A549 (cell line): ENCODE data around the gene BRICD5. TPM values are rescaled to one million over a fixed set of nuclear protein-coding genes. Genes with fewer than 3 reads are reported as not detected.

Source experiments
- ATAC-seq, 2 experiments: fragments of 200-7000 bp in 1 of 2; fragments of >200 bp in 1 of 2; cut with Nextera tagmentation in 1 of 2; cut with Tn5 transposase in 1 of 2; 3 replicates each; pipeline versions ENCODE4 v1.8.0 to v1.9.1; 2018 to 2020; ENCODE audit warnings: mild to moderate bottlenecking in 1 of 2, moderate library complexity in 1 of 2
- CTCF ChIA-PET: fragments of 300-600 bp; sonication (Branson Sonifier 250); formaldehyde crosslinking; extraction: SDS; loops from one replicate; lab custom pipeline; 2021; ENCODE audit warnings: antibody characterized with exemption, inconsistent platforms; lab: Yijun Ruan, JAX
- POLR2A ChIA-PET: fragments of 350-600 bp; formaldehyde crosslinking; extraction: SDS; loops from one replicate; lab custom pipeline; 2021; ENCODE audit warnings: antibody characterized with exemption, inconsistent platforms; lab: Yijun Ruan, JAX
- DNase-seq, 2 experiments: peaks; one replicate each; pipeline versions ENCODE4 v3.0.0 to v3.0.0-alpha.2; 2011 to 2016; ENCODE audit warnings: low read depth in 1 of 2, low spot score in 1 of 2
- FAIRE-seq: peaks from 2 replicates; lab custom pipeline; 2011; peaks lifted over from hg19 to GRCh38; lab: Jason Lieb, UNC
- H3K27ac ChIP-seq, 2 experiments: fragments of >200 bp; sonication (Bioruptor Twin); formaldehyde crosslinking; 3 replicates each; pipeline ENCODE4 v1.5.1; 2016 to 2017
- H3K4me1 ChIP-seq: fragments of >200 bp; sonication (Bioruptor Twin); formaldehyde crosslinking; 3 replicates; pipeline ENCODE4 v1.6.1; 2016
- H3K4me2 ChIP-seq: fragments of >200 bp; sonication (Bioruptor Twin); formaldehyde crosslinking; 3 replicates; pipeline ENCODE4 v1.6.1; 2016
- H3K4me3 ChIP-seq: fragments of >200 bp; sonication (Bioruptor Twin); formaldehyde crosslinking; 3 replicates; pipeline ENCODE4 v1.5.1; 2016
- H3K9me3 ChIP-seq: fragments of >200 bp; sonication (Bioruptor Twin); formaldehyde crosslinking; 3 replicates; pipeline ENCODE4 v1.6.1; 2016
- BHLHE40 ChIP-seq: IDR thresholded peaks from 2 replicates; pipeline ENCODE4 v1.6.1; 2012; ENCODE audit warnings: low read depth, low read length, inconsistent platforms
- CEBPB ChIP-seq, 2 experiments: fragments of >200 bp in 1 of 2; sonication (Bioruptor Twin) in 1 of 2; formaldehyde crosslinking in 1 of 2; IDR thresholded peaks; 2 replicates each; pipeline ENCODE4 v1.6.1; 2012 to 2016
- EP300 ChIP-seq, 2 experiments: fragments of >200 bp; sonication (Bioruptor Twin); formaldehyde crosslinking; IDR thresholded peaks; 2 replicates in 1 of 2; 3 replicates in 1 of 2; pipeline ENCODE4 v1.6.1; 2016 to 2017
- ESRRA ChIP-seq: fragments of 150-350 bp; IDR thresholded peaks from 2 replicates; pipeline ENCODE4 v1.6.1; 2014; ENCODE audit warnings: mild to moderate bottlenecking, low read length, borderline replicate concordance
- GATA3 ChIP-seq: IDR thresholded peaks from 2 replicates; pipeline ENCODE4 v1.6.1; 2012; ENCODE audit warnings: borderline replicate concordance
- HDAC2 ChIP-seq: fragments of 200-600 bp; sonication (generic); IDR thresholded peaks from 2 replicates; pipeline ENCODE4 v1.6.1; 2016
- HOXA7 ChIP-seq: fragments of 250-450 bp; sonication (Bioruptor Pico); IDR thresholded peaks from 2 replicates; pipeline ENCODE4 v1.5.0; 2020; ENCODE audit warnings: mild to moderate bottlenecking, moderate library complexity
- JUN ChIP-seq, 2 experiments: fragments of >200 bp; sonication (Bioruptor Twin); formaldehyde crosslinking; IDR thresholded peaks; 2 replicates in 1 of 2; 3 replicates in 1 of 2; pipeline ENCODE4 v1.6.1; 2016 to 2017
- MAZ ChIP-seq: fragments of 150-350 bp; IDR thresholded peaks from 2 replicates; pipeline ENCODE4 v1.6.1; 2014; ENCODE audit warnings: antibody characterized with exemption, low read depth, low read length, borderline replicate concordance
- MYC ChIP-seq: IDR thresholded peaks from 2 replicates; pipeline ENCODE4 v1.6.1; 2012; ENCODE audit warnings: mild to moderate bottlenecking, inconsistent platforms, low read length, improper control_type of control experiment, borderline replicate concordance
- NPAS2 ChIP-seq: fragments of 250-450 bp; sonication (Bioruptor Pico); IDR thresholded peaks from 2 replicates; pipeline ENCODE4 v1.8.0; 2022; ENCODE audit warnings: mild to moderate bottlenecking, moderate library complexity, borderline replicate concordance
- NR3C1 ChIP-seq: fragments of >200 bp; sonication (Bioruptor Twin); formaldehyde crosslinking; IDR thresholded peaks from 3 replicates; pipeline ENCODE4 v1.6.1; 2017
- RCOR1 ChIP-seq: fragments of 150-350 bp; IDR thresholded peaks from 2 replicates; pipeline ENCODE4 v1.6.1; 2014; ENCODE audit warnings: antibody characterized with exemption, low read length, low read depth
- RNF2 ChIP-seq: fragments of 200-600 bp; sonication (generic); IDR thresholded peaks from 2 replicates; pipeline ENCODE4 v1.6.1; 2016; ENCODE audit warnings: low read depth, mild to moderate bottlenecking, antibody characterized with exemption, moderate library complexity, borderline replicate concordance
- TFCP2L1 ChIP-seq: fragments of 250-450 bp; sonication (Bioruptor Pico); IDR thresholded peaks from 2 replicates; pipeline ENCODE4 v1.5.0; 2021; ENCODE audit warnings: mild to moderate bottlenecking
- ZFP36 ChIP-seq: fragments of 450-650 bp; IDR thresholded peaks from 2 replicates; pipeline ENCODE4 v1.6.1; 2014; ENCODE audit warnings: borderline replicate concordance; ENCODE audit not compliant: partially characterized antibody
- ZNF302 ChIP-seq: fragments of 250-450 bp; sonication (Bioruptor Pico); IDR thresholded peaks from 2 replicates; pipeline ENCODE4 v1.9.0; 2021; ENCODE audit warnings: inconsistent platforms, mild to moderate bottlenecking, moderate library complexity
- WGBS: methylation state at CpG from one replicate; pipeline ENCODE4 v1.1.6; 2017; ENCODE audit errors: missing lambda C conversion rate; 5-methylcytosine and 5-hydroxymethylcytosine counted together
- polyA plus RNA-seq, 4 experiments: library from polyadenylated mRNA; depleted of rRNA in 3 of 4; stranded (reverse); fragments of >200 nt; fragmentation: RNase III in 1 of 4; extraction: RNeasy Plus Mini Kit Qiagen cat#74134 plus additional on column Dnase treatment in 1 of 4; gene quantifications; 2 replicates in 3 of 4; 3 replicates in 1 of 4; pipeline ENCODE4 v1.2.3, GENCODE V29; 2011 to 2017
- TF ChIP-seq, protein P1 (sequence below): fragments of >200 bp; sonication (Bioruptor Twin); formaldehyde crosslinking; IDR thresholded peaks from 2 replicates; pipeline ENCODE4 v1.6.1; 2016
- TF ChIP-seq, protein P2 (sequence below): fragments of 250-450 bp; sonication (Bioruptor Pico); IDR thresholded peaks from 2 replicates; pipeline ENCODE4 v1.5.0; 2020; ENCODE audit warnings: low read depth, mild to moderate bottlenecking, moderate library complexity
- TF ChIP-seq, protein P3 (sequence below): fragments of 450-650 bp; IDR thresholded peaks from 2 replicates; pipeline ENCODE4 v1.6.1; 2014; ENCODE audit warnings: antibody characterized with exemption
- TF ChIP-seq, protein P4 (sequence below): fragments of >200 bp; sonication (Bioruptor Twin); formaldehyde crosslinking; IDR thresholded peaks from 3 replicates; pipeline ENCODE4 v1.6.1; 2016
- TF ChIP-seq, protein P5 (sequence below): fragments of >200 bp; sonication (Bioruptor Twin); formaldehyde crosslinking; IDR thresholded peaks from 3 replicates; pipeline ENCODE4 v1.5.1; 2016

The BRICD5 gene
- polyA plus RNA-seq, 2 of the 4 experiments (the other 2 are of a cell fraction): 2.0 to 9.1 TPM

DNA sequence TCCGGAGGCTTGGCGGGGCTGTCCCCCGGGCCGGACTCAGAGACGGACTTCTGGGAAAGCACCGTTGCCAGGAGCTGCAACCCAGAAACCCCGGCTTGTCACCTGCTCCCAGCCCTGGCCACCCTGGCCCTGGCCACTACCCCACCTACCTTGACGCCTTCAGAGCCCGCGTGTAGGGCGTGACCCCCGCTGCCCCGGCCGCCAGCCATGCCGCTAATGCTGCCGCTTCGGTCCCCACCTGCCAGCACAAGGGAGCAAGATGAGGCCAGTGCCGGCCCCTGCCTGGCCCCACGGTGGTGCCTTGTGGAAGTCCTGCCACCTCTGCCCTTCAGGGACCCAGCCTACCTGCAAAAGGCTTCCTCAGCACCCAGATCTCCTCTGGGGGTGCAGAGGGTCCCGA lies 25.7 kb downstream of the BRICD5 start:
- ChIA-PET POLR2A (interaction anchor here (1.5 kb wide), 1 partner anchor 29 kb away, joined by 3 read pairs; the partner anchor contains the start of gene TRAF7), CTCF (interaction anchor here (2.7 kb wide), 1 partner anchor 10 kb away, joined by 19 read pairs; no protein-coding TSS in a partner anchor)
- H3K4me3 ChIP-seq: no peak overlapping the region
- WGBS: 81% methylated on average over 17 of the region's 20 CpGs
- ATAC-seq: peak in 1 of 2 experiments; percentile 5; a peak in 1 of 6 replicates
- TF ChIP-seq, protein P1, sequence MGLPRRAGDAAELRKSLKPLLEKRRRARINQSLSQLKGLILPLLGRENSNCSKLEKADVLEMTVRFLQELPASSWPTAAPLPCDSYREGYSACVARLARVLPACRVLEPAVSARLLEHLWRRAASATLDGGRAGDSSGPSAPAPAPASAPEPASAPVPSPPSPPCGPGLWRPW: no peak
- TF ChIP-seq MAZ (no peak), JUN (IDR thresholded peaks at IDR 0.05) (no peak), RNF2 (no peak), EP300 (IDR thresholded peaks at IDR 0.05) (no peak), ZFP36 (no peak), HOXA7 (CRISPR knock-in tag) (no peak), TFCP2L1 (no peak)
- FAIRE-seq: no peak
- no peak overlapping the region for H3K4me2 ChIP-seq
- no peak overlapping the region for H3K27ac ChIP-seq
- DNase-seq: no peak
- H3K9me3 ChIP-seq: no peaks in the 10 kb centered on the region
- no peaks in the 10 kb centered on the region for H3K4me1 ChIP-seq

DNA sequence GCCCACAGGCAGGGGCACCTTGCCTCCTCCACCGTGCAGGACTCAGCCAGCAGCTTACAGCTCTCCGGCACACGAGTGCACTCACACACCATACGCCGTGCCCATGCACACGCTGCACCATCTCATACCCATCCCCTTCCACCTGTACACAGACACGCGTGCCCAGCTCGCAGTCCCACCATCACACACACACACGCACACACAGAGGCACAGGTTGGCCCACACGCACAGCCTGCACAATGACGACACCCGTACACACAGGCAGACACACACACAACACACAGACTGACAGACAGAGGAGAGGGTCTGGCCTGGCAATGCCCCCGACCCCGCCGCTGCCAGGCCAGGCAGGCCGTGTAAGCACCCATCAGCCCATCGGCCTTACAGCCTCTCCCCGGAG lies 26.3 kb downstream of the BRICD5 start:
- no peaks in the 10 kb centered on the region for H3K9me3 ChIP-seq

DNA sequence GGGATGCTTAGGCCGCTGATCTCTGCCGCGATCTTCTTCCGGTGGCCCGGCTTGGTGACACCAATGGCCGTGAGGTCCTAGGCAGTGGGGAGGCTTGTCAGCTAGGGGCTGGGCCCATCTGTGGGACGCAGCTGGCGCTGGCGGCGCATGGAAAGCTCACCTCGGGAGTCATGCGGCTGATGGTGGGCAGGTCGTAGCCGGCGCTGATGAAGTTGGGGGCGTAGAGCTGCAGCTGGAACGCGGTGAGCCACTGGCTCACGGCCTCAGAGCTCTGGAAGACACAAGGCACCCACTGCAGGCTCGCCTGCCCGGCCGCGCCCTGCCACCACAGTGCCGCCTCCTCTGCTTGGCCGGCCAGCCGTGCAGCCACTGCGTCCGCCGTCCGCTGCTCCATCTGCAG lies 27.0 kb downstream of the BRICD5 start:
- 93% methylated on average over 27 of the region's 30 CpGs for WGBS
- no peak for TF ChIP-seq CEBPB (IDR thresholded peaks at IDR 0.05)
- TF ChIP-seq, protein P2, sequence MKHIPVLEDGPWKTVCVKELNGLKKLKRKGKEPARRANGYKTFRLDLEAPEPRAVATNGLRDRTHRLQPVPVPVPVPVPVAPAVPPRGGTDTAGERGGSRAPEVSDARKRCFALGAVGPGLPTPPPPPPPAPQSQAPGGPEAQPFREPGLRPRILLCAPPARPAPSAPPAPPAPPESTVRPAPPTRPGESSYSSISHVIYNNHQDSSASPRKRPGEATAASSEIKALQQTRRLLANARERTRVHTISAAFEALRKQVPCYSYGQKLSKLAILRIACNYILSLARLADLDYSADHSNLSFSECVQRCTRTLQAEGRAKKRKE (CRISPR knock-in tag): no peak
- TF ChIP-seq, protein P3, sequence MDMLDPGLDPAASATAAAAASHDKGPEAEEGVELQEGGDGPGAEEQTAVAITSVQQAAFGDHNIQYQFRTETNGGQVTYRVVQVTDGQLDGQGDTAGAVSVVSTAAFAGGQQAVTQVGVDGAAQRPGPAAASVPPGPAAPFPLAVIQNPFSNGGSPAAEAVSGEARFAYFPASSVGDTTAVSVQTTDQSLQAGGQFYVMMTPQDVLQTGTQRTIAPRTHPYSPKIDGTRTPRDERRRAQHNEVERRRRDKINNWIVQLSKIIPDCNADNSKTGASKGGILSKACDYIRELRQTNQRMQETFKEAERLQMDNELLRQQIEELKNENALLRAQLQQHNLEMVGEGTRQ: no peak

More for the DNA sequence above, 26.3 kb downstream of the BRICD5 start:
- H3K4me2 ChIP-seq: no peak overlapping the region
- 87% methylated on average over 19 of the region's 19 CpGs for WGBS
- no peak overlapping the region for H3K27ac ChIP-seq
- ChIA-PET POLR2A (interaction anchor here (1.5 kb wide), 1 partner anchor 29 kb away, joined by 3 read pairs; the partner anchor contains the start of gene TRAF7), CTCF (interaction anchor here (2.7 kb wide), 1 partner anchor 11 kb away, joined by 19 read pairs; no protein-coding TSS in a partner anchor)
- DNase-seq (no peak), FAIRE-seq (no peak), ATAC-seq (peak in 1 of 2 experiments; percentile 2; a peak in 1 of 6 replicates)
- TF ChIP-seq, protein P4, sequence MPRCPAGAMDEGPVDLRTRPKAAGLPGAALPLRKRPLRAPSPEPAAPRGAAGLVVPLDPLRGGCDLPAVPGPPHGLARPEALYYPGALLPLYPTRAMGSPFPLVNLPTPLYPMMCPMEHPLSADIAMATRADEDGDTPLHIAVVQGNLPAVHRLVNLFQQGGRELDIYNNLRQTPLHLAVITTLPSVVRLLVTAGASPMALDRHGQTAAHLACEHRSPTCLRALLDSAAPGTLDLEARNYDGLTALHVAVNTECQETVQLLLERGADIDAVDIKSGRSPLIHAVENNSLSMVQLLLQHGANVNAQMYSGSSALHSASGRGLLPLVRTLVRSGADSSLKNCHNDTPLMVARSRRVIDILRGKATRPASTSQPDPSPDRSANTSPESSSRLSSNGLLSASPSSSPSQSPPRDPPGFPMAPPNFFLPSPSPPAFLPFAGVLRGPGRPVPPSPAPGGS: no peak
- no peak for TF ChIP-seq BHLHE40
- no peak for TF ChIP-seq MYC
- TF ChIP-seq JUN (IDR thresholded peaks at IDR 0.05): no peak
- no peak for TF ChIP-seq ESRRA
- TF ChIP-seq, protein P5, sequence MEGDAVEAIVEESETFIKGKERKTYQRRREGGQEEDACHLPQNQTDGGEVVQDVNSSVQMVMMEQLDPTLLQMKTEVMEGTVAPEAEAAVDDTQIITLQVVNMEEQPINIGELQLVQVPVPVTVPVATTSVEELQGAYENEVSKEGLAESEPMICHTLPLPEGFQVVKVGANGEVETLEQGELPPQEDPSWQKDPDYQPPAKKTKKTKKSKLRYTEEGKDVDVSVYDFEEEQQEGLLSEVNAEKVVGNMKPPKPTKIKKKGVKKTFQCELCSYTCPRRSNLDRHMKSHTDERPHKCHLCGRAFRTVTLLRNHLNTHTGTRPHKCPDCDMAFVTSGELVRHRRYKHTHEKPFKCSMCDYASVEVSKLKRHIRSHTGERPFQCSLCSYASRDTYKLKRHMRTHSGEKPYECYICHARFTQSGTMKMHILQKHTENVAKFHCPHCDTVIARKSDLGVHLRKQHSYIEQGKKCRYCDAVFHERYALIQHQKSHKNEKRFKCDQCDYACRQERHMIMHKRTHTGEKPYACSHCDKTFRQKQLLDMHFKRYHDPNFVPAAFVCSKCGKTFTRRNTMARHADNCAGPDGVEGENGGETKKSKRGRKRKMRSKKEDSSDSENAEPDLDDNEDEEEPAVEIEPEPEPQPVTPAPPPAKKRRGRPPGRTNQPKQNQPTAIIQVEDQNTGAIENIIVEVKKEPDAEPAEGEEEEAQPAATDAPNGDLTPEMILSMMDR: no peak
- no peak for TF ChIP-seq RNF2
- no peak for TF ChIP-seq ZNF302 (CRISPR knock-in tag)
- TF ChIP-seq NR3C1: no peak
- no peak for TF ChIP-seq NPAS2 (CRISPR knock-in tag)
- TF ChIP-seq HDAC2: no peak
- no peak for TF ChIP-seq GATA3
- no peak for TF ChIP-seq RCOR1
- H3K4me3 ChIP-seq: no peak overlapping the region
- H3K4me1 ChIP-seq: no peaks in the 10 kb centered on the region

More for the DNA sequence above, 27.0 kb downstream of the BRICD5 start:
- no peaks in the 10 kb centered on the region for H3K9me3 ChIP-seq
- ChIA-PET POLR2A (interaction anchor here (1.5 kb wide), 1 partner anchor 28 kb away, joined by 3 read pairs; the partner anchor contains the start of gene TRAF7), CTCF (interaction anchor here (2.7 kb wide), 1 partner anchor 11 kb away, joined by 19 read pairs; no protein-coding TSS in a partner anchor)
- H3K4me1 ChIP-seq: no peaks in the 10 kb centered on the region
- DNase-seq (no peak), ATAC-seq (no peak), FAIRE-seq (no peak)
- no peak overlapping the region for H3K4me2 ChIP-seq
- H3K4me3 ChIP-seq: no peak overlapping the region
- H3K27ac ChIP-seq: no peak overlapping the region
